Effector memory CD8-positive, alpha-beta T cell (primary cell): ENCODE data around the gene SLC9A4.

Experiments
- ATAC-seq: fragments of 150-1000 bp; cut with Tn5 transposase; replicated peaks from 2 replicates; pipeline ENCODE4 v1.10.0; 2021; ENCODE audit warnings: mild to moderate bottlenecking, moderate library complexity
- DNase-seq, 3 experiments: peaks; one replicate each; pipeline ENCODE4 v3.0.0; 2021
- H3K27ac Mint-ChIP-seq, 2 donors: one replicate each; pipeline ENCODE4 v1.8.0; 2022; ENCODE audit warnings: mild to moderate bottlenecking in 2 of 2, mixed read lengths in 2 of 2, moderate library complexity in 2 of 2
- H3K27me3 Mint-ChIP-seq, 2 donors: one replicate each; pipeline ENCODE4 v1.8.0; 2022; ENCODE audit warnings: mixed read lengths in 2 of 2
- H3K36me3 Mint-ChIP-seq: one replicate; pipeline ENCODE4 v1.8.0; 2022; ENCODE audit warnings: mild to moderate bottlenecking, moderate library complexity, mixed read lengths; ENCODE audit not compliant: insufficient read depth
- H3K4me1 Mint-ChIP-seq, 2 donors: one replicate each; pipeline ENCODE4 v1.8.0; 2022; ENCODE audit warnings: low read depth in 2 of 2, mixed read lengths in 2 of 2
- H3K4me3 Mint-ChIP-seq, 2 donors: one replicate each; pipeline ENCODE4 v1.8.0; 2022; ENCODE audit warnings: mild to moderate bottlenecking in 2 of 2, mixed read lengths in 2 of 2, moderate library complexity in 2 of 2
- H3K9me3 Mint-ChIP-seq, 2 donors: one replicate each; pipeline ENCODE4 v1.8.0; 2022; ENCODE audit warnings: mixed read lengths in 2 of 2

Gene SLC9A4

DNA sequence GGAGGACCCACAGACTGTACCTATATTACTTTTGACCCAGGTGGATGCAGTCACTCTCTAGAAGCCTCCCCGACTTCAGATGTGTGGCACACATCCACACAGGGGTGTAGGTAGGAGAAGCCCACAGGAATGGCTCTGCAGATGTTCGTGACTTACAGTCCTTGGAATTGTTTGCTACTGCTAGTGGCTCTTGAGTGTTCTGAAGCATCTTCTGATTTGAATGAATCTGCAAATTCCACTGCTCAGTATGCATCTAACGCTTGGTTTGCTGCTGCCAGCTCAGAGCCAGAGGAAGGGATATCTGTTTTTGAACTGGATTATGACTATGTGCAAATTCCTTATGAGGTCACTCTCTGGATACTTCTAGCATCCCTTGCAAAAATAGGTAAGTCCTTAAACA, 605 bp downstream of the SLC9A4 start:
- DNase-seq (no peak), ATAC-seq (no peak)
- Mint-ChIP-seq H3K27ac (no peak overlapping the region), H3K36me3 (no peaks in the 10 kb centered on the region), H3K4me1 (no peaks in the 10 kb centered on the region), H3K27me3 (peaks cover 34 to 47% of the 10 kb centered on the region in 2 donors), H3K4me3 (no peak overlapping the region), H3K9me3 (peaks cover 5 to 10% of the 10 kb centered on the region in 2 donors)

DNA sequence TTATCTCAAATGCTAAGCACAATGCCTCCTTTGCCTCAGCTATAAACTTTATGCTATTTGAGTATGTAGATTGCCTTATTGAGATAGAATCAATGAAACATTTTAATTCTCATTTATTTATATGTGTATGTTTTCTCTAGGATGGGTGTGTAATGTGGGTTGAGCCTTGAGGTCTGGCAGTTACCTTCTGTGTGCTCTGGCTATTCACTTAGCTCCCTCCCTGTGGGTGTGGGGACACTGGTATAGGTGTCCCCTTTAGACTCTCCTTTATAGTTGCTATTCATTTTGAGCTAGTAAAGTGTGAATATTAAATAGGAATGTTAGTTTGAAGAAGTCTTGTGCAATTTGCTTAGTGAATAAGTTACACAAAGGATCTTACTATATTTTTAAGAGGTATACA, 1.8 kb downstream of the SLC9A4 start:
- Mint-ChIP-seq H3K4me3 (no peak overlapping the region), H3K36me3 (no peaks in the 10 kb centered on the region), H3K27me3 (peaks cover 28 to 46% of the 10 kb centered on the region in 2 donors), H3K9me3 (peaks cover 3 to 9% of the 10 kb centered on the region in 2 donors), H3K4me1 (no peaks in the 10 kb centered on the region), H3K27ac (no peak overlapping the region)
- DNase-seq = no peak
- no peak for ATAC-seq

DNA sequence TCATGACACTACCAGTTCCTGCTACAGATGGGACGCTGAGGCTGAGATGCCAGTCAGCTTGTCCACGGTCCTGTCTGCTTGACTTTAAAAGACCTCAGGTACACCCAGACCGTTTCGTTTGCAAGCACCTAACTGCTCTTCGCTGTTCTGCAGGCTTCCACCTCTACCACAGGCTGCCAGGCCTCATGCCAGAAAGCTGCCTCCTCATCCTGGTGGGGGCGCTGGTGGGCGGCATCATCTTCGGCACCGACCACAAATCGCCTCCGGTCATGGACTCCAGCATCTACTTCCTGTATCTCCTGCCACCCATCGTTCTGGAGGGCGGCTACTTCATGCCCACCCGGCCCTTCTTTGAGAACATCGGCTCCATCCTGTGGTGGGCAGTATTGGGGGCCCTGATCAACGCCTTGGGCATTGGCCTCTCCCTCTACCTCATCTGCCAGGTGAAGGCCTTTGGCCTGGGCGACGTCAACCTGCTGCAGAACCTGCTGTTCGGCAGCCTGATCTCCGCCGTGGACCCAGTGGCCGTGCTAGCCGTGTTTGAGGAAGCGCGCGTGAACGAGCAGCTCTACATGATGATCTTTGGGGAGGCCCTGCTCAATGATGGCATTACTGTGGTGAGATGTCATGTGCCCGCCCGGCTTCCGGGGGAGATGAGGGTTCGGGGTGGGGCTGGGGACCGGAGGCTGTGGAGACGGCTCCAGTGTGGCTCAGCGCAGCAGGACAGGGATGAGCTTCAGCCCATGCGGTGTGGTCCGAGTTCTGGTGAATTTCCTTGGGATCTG, 5.9 kb downstream of the SLC9A4 start:
- H3K4me3 Mint-ChIP-seq = no peak overlapping the region
- no peaks in the 10 kb centered on the region for H3K9me3 Mint-ChIP-seq
- H3K27me3 Mint-ChIP-seq = peaks cover 20 to 34% of the 10 kb centered on the region in 2 donors
- DNase-seq (no peak), ATAC-seq (no peak)
- no peaks in the 10 kb centered on the region for H3K4me1 Mint-ChIP-seq
- no peak overlapping the region for H3K27ac Mint-ChIP-seq
- H3K36me3 Mint-ChIP-seq = no peaks in the 10 kb centered on the region

DNA sequence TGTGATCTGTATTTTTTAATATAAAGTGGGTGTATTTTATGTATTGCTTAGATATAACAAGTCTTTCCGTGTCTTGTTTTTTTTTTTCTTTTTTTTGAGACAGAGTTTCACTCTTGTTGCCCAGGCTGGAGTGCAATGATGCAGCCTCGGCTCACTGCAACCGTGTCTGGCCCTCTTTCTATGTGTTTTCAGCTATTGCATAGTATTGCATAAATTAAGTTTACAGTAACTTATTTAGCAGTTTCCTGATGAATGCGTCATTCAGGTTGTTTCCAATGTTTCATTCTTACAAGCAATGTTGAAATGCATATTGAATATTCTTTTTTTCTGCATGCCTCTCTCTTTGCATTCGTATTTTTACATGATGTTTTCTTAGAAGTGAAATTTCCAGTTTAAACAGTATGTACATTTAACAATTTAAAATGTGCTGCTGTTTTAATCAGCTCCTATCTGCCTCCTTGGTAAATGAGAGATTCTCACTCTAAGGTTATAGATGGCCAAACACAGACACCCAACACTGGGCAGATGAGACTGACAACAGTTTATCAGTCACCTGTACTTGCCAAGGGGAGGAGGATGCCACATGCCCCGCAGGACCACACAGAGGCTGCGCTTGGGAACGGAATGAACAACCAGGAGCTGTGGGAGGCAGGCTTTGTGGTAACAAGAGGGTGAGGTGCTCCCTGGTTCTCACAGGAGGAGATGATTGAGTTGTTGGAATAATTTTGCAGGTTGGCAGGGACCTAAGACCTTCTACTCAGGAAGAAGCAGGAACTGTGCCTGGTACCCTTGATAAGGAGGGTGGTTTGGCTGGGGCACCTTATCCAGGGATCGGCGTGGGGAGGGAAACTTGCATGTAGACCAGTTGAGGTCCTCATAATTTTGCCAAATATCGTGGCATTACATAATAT, 7.5 kb downstream of the SLC9A4 start:
- H3K27ac Mint-ChIP-seq = no peak overlapping the region
- H3K9me3 Mint-ChIP-seq = no peaks in the 10 kb centered on the region
- no peaks in the 10 kb centered on the region for H3K36me3 Mint-ChIP-seq
- H3K4me3 Mint-ChIP-seq = no peak overlapping the region
- peaks cover 34 to 39% of the 10 kb centered on the region in 2 donors for H3K27me3 Mint-ChIP-seq
- H3K4me1 Mint-ChIP-seq = no peaks in the 10 kb centered on the region
- ATAC-seq = no peak
- no peak for DNase-seq

DNA sequence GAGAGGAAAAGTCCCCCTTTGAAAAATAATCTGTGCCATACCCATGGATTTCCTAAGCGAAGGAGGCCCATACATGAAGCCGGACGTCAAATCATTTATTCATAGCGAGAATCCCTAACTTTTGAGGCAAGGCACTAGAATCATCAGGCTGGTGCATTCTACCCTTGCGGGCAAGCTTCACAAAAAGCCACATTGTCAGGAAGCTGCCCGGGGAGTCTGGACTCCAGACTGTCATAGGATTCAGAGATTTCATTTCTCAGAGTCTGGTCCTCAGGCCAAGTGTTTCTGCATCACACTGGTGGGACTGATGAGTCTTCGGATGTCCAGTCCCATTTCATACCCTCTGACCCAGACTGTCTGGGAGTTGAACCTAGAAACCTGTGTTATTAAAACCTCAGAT, 8.9 kb downstream of the SLC9A4 start:
- Mint-ChIP-seq H3K36me3 (no peaks in the 10 kb centered on the region), H3K27me3 (peaks cover 36 to 47% of the 10 kb centered on the region in 2 donors), H3K4me1 (peaks cover 0 to 1% of the 10 kb centered on the region in 2 donors), H3K27ac (no peak overlapping the region), H3K4me3 (no peak overlapping the region), H3K9me3 (no peaks in the 10 kb centered on the region)
- DNase-seq (no peak), ATAC-seq (no peak)

DNA sequence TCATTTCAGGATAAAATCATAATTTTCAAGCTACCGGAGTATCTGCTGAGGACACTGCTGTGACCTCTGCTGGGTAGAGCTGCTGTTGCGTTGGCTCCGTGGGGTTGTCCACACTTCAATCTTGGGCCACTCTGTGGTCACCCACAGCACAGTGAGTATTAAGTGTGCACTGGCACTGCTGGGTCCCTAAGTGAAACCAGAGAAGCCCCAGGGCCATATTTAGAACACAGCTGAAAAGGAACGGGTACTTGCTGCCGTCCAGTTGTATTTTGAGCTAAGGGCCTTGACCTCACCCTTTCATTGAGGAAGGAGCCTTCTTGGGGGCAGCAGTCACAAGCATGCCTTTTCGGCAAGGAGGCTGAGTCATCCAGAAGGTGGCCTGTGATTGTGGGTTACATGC, 10.1 kb downstream of the SLC9A4 start:
- no peaks in the 10 kb centered on the region for H3K9me3 Mint-ChIP-seq
- peaks cover 35 to 47% of the 10 kb centered on the region in 2 donors for H3K27me3 Mint-ChIP-seq
- H3K36me3 Mint-ChIP-seq = no peaks in the 10 kb centered on the region
- no peak overlapping the region for H3K27ac Mint-ChIP-seq
- DNase-seq = no peak
- ATAC-seq = no peak
- H3K4me3 Mint-ChIP-seq = no peak overlapping the region
- peaks cover 0 to 4% of the 10 kb centered on the region in 2 donors for H3K4me1 Mint-ChIP-seq

DNA sequence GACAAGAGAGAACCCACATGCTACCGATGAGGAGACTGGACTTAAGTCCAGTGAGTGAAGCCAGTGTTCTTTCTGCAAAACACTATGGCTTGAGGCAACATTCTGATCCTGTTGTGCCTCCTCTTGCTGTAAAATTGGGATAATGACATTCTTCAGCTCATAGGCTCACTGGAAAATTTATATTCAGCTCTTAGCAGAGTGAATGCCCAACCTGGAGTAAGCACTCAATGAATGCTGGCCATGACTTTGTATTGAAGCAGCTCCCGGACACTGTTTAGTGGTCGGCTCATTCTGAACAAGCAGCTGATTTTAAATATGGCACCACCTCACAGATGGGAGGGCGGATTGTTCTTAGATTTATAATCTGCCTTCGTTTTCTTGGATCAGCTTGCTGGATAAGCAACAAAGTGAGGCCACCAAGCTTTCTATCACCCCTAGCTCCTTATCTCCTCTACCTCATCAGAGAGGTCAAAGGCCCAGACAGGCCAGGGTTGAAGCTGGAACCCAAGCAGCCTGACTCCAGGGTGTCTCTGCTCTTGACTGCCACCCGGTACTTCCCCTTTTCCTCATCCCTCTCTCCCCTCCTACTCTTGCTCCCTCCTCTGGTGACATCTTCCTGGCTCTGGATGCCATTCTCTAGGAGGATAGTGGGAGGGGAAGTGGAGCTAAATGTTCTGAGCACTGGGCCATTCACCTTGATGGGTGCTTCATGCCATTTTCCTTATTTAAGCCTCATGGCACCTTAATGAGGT, 11.5 kb downstream of the SLC9A4 start:
- peaks cover 28 to 43% of the 10 kb centered on the region in 2 donors for H3K27me3 Mint-ChIP-seq
- H3K4me3 Mint-ChIP-seq = no peak overlapping the region
- peaks cover 4 to 9% of the 10 kb centered on the region in 2 donors for H3K4me1 Mint-ChIP-seq
- no peaks in the 10 kb centered on the region for H3K9me3 Mint-ChIP-seq
- ATAC-seq (no peak), DNase-seq (no peak)
- H3K27ac Mint-ChIP-seq = no peak overlapping the region
- H3K36me3 Mint-ChIP-seq = no peaks in the 10 kb centered on the region

DNA sequence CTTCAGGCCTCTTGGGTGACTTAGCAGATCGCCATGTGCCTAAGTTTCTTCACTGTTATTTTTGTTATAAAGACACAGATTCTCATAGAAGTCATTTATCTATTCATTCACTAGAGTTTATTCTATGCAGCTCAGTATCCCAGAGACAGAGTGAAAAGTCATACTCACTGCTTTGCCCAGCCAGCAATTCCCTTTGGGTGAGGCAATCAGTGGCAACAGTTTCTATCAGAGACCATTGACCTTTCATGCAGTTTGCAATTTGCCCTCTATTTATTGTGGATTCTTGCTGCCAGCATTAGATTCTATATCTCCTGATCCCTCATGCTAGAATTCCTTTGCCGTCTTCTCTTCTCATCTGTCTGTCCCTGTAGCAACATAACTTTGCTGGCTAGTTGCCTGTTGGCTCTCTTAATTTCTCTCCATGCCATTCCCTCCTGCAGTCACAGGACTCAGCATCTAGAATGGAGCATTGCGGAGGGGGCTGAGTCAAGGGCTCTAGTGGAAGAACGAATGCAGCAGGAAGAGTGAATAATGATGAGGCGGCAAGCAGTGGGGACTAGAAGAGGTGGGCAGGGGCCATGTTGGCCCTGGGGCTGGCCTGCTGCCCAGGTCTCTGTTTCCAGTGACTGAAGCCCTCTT, 12.2 kb downstream of the SLC9A4 start:
- H3K9me3 Mint-ChIP-seq = no peaks in the 10 kb centered on the region
- peaks cover 33 to 43% of the 10 kb centered on the region in 2 donors for H3K27me3 Mint-ChIP-seq
- no peak for ATAC-seq
- H3K27ac Mint-ChIP-seq = no peak overlapping the region
- peaks cover 9 to 14% of the 10 kb centered on the region in 2 donors for H3K4me1 Mint-ChIP-seq
- DNase-seq = no peak
- H3K36me3 Mint-ChIP-seq = no peaks in the 10 kb centered on the region
- no peak overlapping the region for H3K4me3 Mint-ChIP-seq

DNA sequence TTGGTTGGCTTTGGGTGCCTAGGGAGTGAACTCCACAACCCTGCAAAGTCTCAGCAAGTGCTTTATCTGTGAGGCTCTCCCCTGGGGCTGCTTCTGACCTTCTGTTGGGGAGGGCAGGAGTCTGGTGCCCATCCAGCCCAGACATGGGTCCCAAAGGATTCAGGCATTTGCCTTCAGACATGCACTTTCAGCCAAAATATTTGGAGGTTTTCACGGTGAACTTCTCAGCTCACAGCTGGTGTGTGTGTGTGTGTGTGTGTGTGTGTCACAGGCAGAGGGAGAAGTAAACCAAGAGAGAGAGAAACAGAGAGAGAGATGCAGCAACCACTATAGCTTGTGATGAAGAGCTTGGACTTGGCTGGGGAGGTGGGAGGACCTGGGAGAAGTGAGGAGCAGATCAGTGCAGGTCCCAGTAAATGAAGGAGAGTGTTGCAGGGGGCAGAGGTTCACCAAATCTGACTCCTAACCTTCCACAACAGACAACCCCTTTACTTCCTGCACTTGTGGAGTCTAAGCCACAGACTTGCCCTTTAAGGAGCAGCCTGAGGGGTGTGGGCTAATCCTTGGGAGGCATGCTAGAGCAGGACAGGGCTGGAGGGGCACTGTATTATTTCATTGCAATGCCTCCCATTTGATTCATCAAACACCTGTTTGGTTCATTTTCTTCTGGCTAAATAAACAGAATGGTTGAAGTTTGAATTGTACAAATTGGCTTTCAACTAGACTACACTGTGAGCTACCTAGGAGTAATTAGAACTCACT, 14.1 kb downstream of the SLC9A4 start:
- peaks cover 9 to 14% of the 10 kb centered on the region in 2 donors for H3K4me1 Mint-ChIP-seq
- ATAC-seq = no peak
- peaks cover 27 to 35% of the 10 kb centered on the region in 2 donors for H3K27me3 Mint-ChIP-seq
- no peaks in the 10 kb centered on the region for H3K36me3 Mint-ChIP-seq
- H3K4me3 Mint-ChIP-seq = no peak overlapping the region
- no peak overlapping the region for H3K27ac Mint-ChIP-seq
- no peak for DNase-seq
- H3K9me3 Mint-ChIP-seq = no peaks in the 10 kb centered on the region

DNA sequence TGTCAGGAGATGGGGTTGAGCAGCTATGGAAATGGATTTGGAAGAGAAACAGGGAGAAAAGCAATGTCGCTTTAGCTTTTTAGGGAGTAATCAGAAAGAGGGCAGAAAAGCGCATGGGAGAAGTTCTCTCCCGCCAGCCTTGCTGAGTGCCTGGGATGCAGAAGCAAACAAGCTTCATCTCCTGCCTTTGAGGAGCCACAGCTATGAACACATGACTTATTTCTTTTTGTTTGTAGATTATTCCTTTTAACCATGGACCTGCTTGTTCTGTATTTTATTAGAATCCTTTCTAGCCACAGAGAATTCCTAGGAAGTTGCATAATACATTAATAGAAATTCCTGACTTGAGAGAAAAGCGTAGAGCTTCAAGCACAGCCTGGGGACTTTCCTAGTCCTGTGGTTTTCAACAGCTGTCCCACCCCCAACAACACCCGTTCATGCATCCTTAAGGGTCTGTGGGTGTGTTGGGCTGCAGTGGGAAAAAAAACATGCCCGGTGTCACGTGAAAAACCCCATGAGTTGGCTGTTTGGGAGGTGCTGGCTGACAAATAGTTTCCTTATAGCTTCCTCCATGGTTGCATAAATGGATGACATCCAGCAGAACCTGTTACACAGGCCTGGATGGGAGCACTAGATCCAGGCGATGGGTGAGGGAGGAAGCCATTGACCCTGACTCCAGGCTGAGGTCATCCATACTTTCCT, 14.9 kb downstream of the SLC9A4 start:
- ATAC-seq (no peak), DNase-seq (no peak)
- Mint-ChIP-seq H3K27ac (peak overlapping the region in 1 of 2 donors; percentile 10), H3K9me3 (no peaks in the 10 kb centered on the region), H3K36me3 (no peaks in the 10 kb centered on the region), H3K27me3 (peaks cover 30 to 35% of the 10 kb centered on the region in 2 donors), H3K4me1 (peaks cover 9 to 14% of the 10 kb centered on the region in 2 donors), H3K4me3 (no peak overlapping the region)

DNA sequence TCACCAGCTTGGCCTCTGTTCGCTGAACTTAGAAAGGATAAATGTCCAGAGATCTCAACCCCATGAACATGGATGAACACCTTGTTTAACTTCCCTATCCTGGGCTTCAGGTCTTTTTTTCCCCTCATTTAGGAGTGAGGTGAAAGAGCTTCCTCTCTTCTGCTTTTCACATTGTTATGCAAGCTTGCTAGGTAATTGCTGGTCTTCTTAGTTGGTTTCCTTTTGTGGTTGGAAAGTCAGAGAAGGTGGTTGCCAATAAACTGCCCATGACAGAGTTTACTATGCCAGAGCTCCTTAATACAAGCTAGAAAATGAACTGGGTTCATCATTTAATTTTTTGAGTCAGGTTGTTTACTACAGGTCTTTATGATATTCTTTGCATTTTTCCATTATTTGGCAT, 16.6 kb downstream of the SLC9A4 start:
- Mint-ChIP-seq H3K9me3 (peaks cover 0 to 2% of the 10 kb centered on the region in 2 donors), H3K27me3 (peaks cover 26 to 30% of the 10 kb centered on the region in 2 donors), H3K27ac (peak overlapping the region; percentile 10 to 23), H3K4me1 (peaks cover 9 to 14% of the 10 kb centered on the region in 2 donors), H3K36me3 (no peaks in the 10 kb centered on the region), H3K4me3 (peak overlapping the region in 1 of 2 donors; percentile 40)
- DNase-seq (no peak), ATAC-seq (peak; percentile 74)

DNA sequence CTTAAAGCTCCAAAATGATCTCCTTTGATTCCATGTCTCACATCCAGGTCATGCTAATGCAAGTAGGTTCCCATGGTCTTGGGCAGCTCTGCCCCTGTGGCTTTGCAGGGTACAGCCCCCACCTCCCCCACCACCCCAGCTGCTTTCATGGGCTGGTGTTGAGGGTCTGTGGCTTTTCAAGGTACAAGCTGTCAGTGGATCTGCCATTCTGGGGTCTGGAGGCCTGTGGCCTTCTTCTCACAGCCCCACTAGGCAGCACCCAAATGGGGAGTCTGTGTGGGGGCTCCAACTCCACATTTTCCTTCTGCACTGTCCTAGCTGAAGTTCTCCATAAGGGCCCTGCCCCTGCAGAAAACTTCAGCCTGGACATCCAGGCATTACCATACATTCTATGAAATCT, 19.0 kb downstream of the SLC9A4 start:
- DNase-seq (no peak), ATAC-seq (no peak)
- Mint-ChIP-seq H3K4me1 (peaks cover 9 to 12% of the 10 kb centered on the region in 2 donors), H3K27ac (no peak overlapping the region), H3K27me3 (peaks cover 6 to 35% of the 10 kb centered on the region in 2 donors), H3K9me3 (peaks cover 0 to 2% of the 10 kb centered on the region in 2 donors), H3K36me3 (no peaks in the 10 kb centered on the region), H3K4me3 (no peak overlapping the region)
